ENCODE measurements around the gene SLC41A3.
"Not testable (repeated sequence)": the region's sequence is repeated elsewhere in the genome, so short reads cannot be mapped to it uniquely, and the experiment has no call there.

SLC41A3 gene

GRCh38 chr3:126023390-126023789 lies 60.5 kb downstream of the SLC41A3 start:
- no peak for DNase-seq

- DNase-seq: peak; percentile 19
Measured at GRCh38 chr3:126022741-126023359, 61.1 kb downstream of the SLC41A3 start.

GRCh38 chr3:126021702-126022101 lies 62.2 kb downstream of the SLC41A3 start:
- DNase-seq: no peak

GRCh38 chr3:126021224-126021623 lies 62.7 kb downstream of the SLC41A3 start:
- no peak for DNase-seq

GRCh38 chr3:126019683-126020082 lies 64.2 kb downstream of the SLC41A3 start:
- DNase-seq: peak; percentile 35

GRCh38 chr3:126018995-126019394 lies 64.9 kb downstream of the SLC41A3 start:
- DNase-seq: no peak

GRCh38 chr3:126018545-126018944 lies 65.4 kb downstream of the SLC41A3 start:
- peak; percentile 22 for DNase-seq

- DNase-seq: peak; percentile 32
Measured at GRCh38 chr3:126017362-126017761, 66.6 kb downstream of the SLC41A3 start.

GRCh38 chr3:126016616-126017015 lies 67.3 kb downstream of the SLC41A3 start:
- DNase-seq: no peak

GRCh38 chr3:126015075-126015474 lies 68.8 kb downstream of the SLC41A3 start:
- DNase-seq: peak; percentile 25

- no peak for DNase-seq
Measured at GRCh38 chr3:126014252-126014651, 69.7 kb downstream of the SLC41A3 start.

- peak; percentile 36 for DNase-seq
Measured at GRCh38 chr3:126013751-126014156, 70.2 kb downstream of the SLC41A3 start.

- DNase-seq: no peak
Measured at GRCh38 chr3:126009181-126009580, 74.7 kb downstream of the SLC41A3 start.

GRCh38 chr3:126008219-126008618 lies 75.7 kb downstream of the SLC41A3 start:
- DNase-seq: peak; percentile 34

- DNase-seq: no peak
Measured at GRCh38 chr3:126005951-126006350, 78.0 kb downstream of the SLC41A3 start.

GRCh38 chr3:126004692-126005091 lies 79.2 kb downstream of the SLC41A3 start:
- peak; percentile 22 for DNase-seq

- DNase-seq: peak; percentile 37
Measured at GRCh38 chr3:126004217-126004616, 79.7 kb downstream of the SLC41A3 start.

- no peak for DNase-seq
Measured at GRCh38 chr3:126003447-126004190, 80.3 kb downstream of the SLC41A3 start.

- DNase-seq: no peak
Measured at GRCh38 chr3:126002189-126002588, 81.7 kb downstream of the SLC41A3 start.

GRCh38 chr3:125996751-125997150 lies 87.2 kb downstream of the SLC41A3 start:
- DNase-seq: not testable (repeated sequence)

- peak; percentile 85 for DNase-seq
Measured at GRCh38 chr3:125990253-125990970, 93.5 kb downstream of the SLC41A3 start.

- DNase-seq: not testable (repeated sequence)
Measured at GRCh38 chr3:125984951-125985350, 99.0 kb downstream of the SLC41A3 start.

GRCh38 chr3:125977104-125977503 lies 106.8 kb downstream of the SLC41A3 start:
- DNase-seq: not testable (repeated sequence)

GRCh38 chr3:125976003-125976390 lies 107.9 kb downstream of the SLC41A3 start:
- not testable (repeated sequence) for DNase-seq

Measured in right forelimb (tissue), 1 donor.